Sigmoid colon (tissue), 4 donors: ENCODE data around the gene ZNF654.

ENCODE experiments used
- EP300 ChIP-seq, 4 donors: sonication (generic); formaldehyde crosslinking; IDR thresholded peaks; one replicate each; pipeline ENCODE4 v1.6.1; 2017; ENCODE audit warnings: antibody characterized with exemption in 4 of 4
- POLR2A ChIP-seq, 2 donors: fragments of 450-650 bp; IDR thresholded peaks; one replicate each; pipeline ENCODE4 v1.6.1; 2016; ENCODE audit warnings: antibody characterized with exemption in 2 of 2, mild to moderate bottlenecking in 2 of 2, moderate library complexity in 2 of 2
- TF ChIP-seq, protein P1 (sequence below), 4 experiments: fragments of 450-650 bp in 3 of 4; fragments of 200-600 bp in 1 of 4; IDR thresholded peaks; one replicate each; pipeline ENCODE4 v1.5.1; 2016 to 2019; ENCODE audit warnings: antibody characterized with exemption in 4 of 4, mild to moderate bottlenecking in 3 of 4, moderate library complexity in 2 of 4

GRCh38 chr3:88019024-88019423 lies 40.0 kb upstream of the ZNF654 start:
- TF ChIP-seq, protein P1, sequence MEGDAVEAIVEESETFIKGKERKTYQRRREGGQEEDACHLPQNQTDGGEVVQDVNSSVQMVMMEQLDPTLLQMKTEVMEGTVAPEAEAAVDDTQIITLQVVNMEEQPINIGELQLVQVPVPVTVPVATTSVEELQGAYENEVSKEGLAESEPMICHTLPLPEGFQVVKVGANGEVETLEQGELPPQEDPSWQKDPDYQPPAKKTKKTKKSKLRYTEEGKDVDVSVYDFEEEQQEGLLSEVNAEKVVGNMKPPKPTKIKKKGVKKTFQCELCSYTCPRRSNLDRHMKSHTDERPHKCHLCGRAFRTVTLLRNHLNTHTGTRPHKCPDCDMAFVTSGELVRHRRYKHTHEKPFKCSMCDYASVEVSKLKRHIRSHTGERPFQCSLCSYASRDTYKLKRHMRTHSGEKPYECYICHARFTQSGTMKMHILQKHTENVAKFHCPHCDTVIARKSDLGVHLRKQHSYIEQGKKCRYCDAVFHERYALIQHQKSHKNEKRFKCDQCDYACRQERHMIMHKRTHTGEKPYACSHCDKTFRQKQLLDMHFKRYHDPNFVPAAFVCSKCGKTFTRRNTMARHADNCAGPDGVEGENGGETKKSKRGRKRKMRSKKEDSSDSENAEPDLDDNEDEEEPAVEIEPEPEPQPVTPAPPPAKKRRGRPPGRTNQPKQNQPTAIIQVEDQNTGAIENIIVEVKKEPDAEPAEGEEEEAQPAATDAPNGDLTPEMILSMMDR (IDR thresholded peaks at IDR 0.05): no peak
- no peak for TF ChIP-seq POLR2A (IDR thresholded peaks at IDR 0.05)
- no peak for TF ChIP-seq EP300 (IDR thresholded peaks at IDR 0.05)
